Measurements from ENCODE around the gene GINS1. TPM values are rescaled to one million over a fixed set of nuclear protein-coding genes. Genes with fewer than 3 reads are reported as not detected.

The GINS1 gene
- total and polyA plus RNA-seq, 2 of the 8 experiments (the other 6 are each of a cell fraction or from before 2014, with no cell fraction given), result 44.7 to 68.4 TPM

GRCh38 chr20:25453035-25453810 lies 45.8 kb downstream of the GINS1 start (continued):
- no peak for TF ChIP-seq CHD7 (IDR thresholded peaks at IDR 0.05; ENCODE audit: insufficient replicate concordance, low read length)
- TF ChIP-seq RXRA (IDR thresholded peaks at IDR 0.05; ENCODE audit: insufficient read depth, low read depth, low read length), result no peak
- no peak for TF ChIP-seq GTF2F1 (IDR thresholded peaks at IDR 0.05; ENCODE audit: borderline replicate concordance, low read depth, low read length)
- TF ChIP-seq KDM1A (IDR thresholded peaks at IDR 0.05; ENCODE audit: borderline replicate concordance, low read length), result no peak
- TF ChIP-seq RBBP5 (IDR thresholded peaks at IDR 0.05; ENCODE audit: borderline replicate concordance, low read depth, low read length), result no peak
- no peak for TF ChIP-seq SP4 (IDR thresholded peaks at IDR 0.05; ENCODE audit: low read length)
- TF ChIP-seq ZNF274 (IDR thresholded peaks at IDR 0.05; ENCODE audit: borderline replicate concordance, extremely low read depth, low read length), result no peak
- no peak for TF ChIP-seq SIN3A (conservative IDR thresholded peaks at IDR 0.05 in 1 of 2, IDR thresholded peaks at IDR 0.05 in 1 of 2; ENCODE audit: low read depth in 1 of 2, low read length in 2 of 2)
- TF ChIP-seq EP300 (IDR thresholded peaks at IDR 0.05; ENCODE audit: borderline replicate concordance in 1 of 2, low read depth in 2 of 2, low read length in 2 of 2), result no peak

All from H1 (cell line).